ENCODE data around the gene HIVEP3.

Gene HIVEP3

GRCh38 chr1:41599912-41600311, 318.8 kb downstream of the HIVEP3 start:
- H4K20me1 ChIP-seq (ENCODE audit: insufficient read depth, low read length, poor library complexity, severe bottlenecking), result no peaks in the 10 kb centered on the region
- no peak overlapping the region for H3K4me3 ChIP-seq (ENCODE audit: low read length, poor library complexity, severe bottlenecking)
- no peaks in the 10 kb centered on the region for H3K9me2 ChIP-seq (replicated peaks; ENCODE audit: low read depth, low read length)
- no peaks in the 10 kb centered on the region for H3K27me3 ChIP-seq (ENCODE audit: insufficient read depth, low read length, poor library complexity, severe bottlenecking)
- H3K36me3 ChIP-seq (ENCODE audit: insufficient read depth, low read length), result no peaks in the 10 kb centered on the region
- H2AFZ ChIP-seq (ENCODE audit: low read length), result no peak overlapping the region
- H3K9ac ChIP-seq (ENCODE audit: low read depth, low read length, poor library complexity, severe bottlenecking), result no peak overlapping the region
- no peak overlapping the region for H3K4me2 ChIP-seq (ENCODE audit: low read depth, low read length, poor library complexity, severe bottlenecking)
- no peaks in the 10 kb centered on the region for H3K79me2 ChIP-seq (ENCODE audit: insufficient read depth, low read length)
- H3F3A ChIP-seq (ENCODE audit: low read depth), result no peaks in the 10 kb centered on the region
- no peak for TF ChIP-seq CTCF (conservative IDR thresholded peaks at IDR 0.05; ENCODE audit: low read length)
- no peak for TF ChIP-seq EZH2phosphoT487 (IDR thresholded peaks at IDR 0.05; ENCODE audit: borderline replicate concordance)
- no peaks in the 10 kb centered on the region for H3K4me1 ChIP-seq (ENCODE audit: insufficient read depth, low read length, poor library complexity, severe bottlenecking)
- no peaks in the 10 kb centered on the region; the same call in 1 of the 2 replicates for H3K9me3 ChIP-seq (ENCODE audit: insufficient read depth, low read depth, low read length)

GRCh38 chr1:41598325-41598724, 320.4 kb downstream of the HIVEP3 start:
- Histone ChIP-seq H3K79me2 (ENCODE audit: insufficient read depth, low read length) (no peaks in the 10 kb centered on the region), H3K9me3 (ENCODE audit: insufficient read depth, low read depth, low read length) (no peaks in the 10 kb centered on the region; the same call in 1 of the 2 replicates), H2AFZ (ENCODE audit: low read length) (no peak overlapping the region), H3K9me2 (replicated peaks; ENCODE audit: low read depth, low read length) (no peaks in the 10 kb centered on the region), H3F3A (ENCODE audit: low read depth) (no peaks in the 10 kb centered on the region), H3K27me3 (ENCODE audit: insufficient read depth, low read length, poor library complexity, severe bottlenecking) (no peaks in the 10 kb centered on the region), H3K9ac (ENCODE audit: low read depth, low read length, poor library complexity, severe bottlenecking) (no peak overlapping the region), H3K4me3 (ENCODE audit: low read length, poor library complexity, severe bottlenecking) (no peak overlapping the region), H3K36me3 (ENCODE audit: insufficient read depth, low read length) (no peaks in the 10 kb centered on the region), H3K4me2 (ENCODE audit: low read depth, low read length, poor library complexity, severe bottlenecking) (no peak overlapping the region), H4K20me1 (ENCODE audit: insufficient read depth, low read length, poor library complexity, severe bottlenecking) (no peaks in the 10 kb centered on the region), H3K4me1 (ENCODE audit: insufficient read depth, low read length, poor library complexity, severe bottlenecking) (no peaks in the 10 kb centered on the region)
- no peak for TF ChIP-seq EZH2phosphoT487 (IDR thresholded peaks at IDR 0.05; ENCODE audit: borderline replicate concordance)
- TF ChIP-seq CTCF (conservative IDR thresholded peaks at IDR 0.05; ENCODE audit: low read length), result no peak

- Histone ChIP-seq H3K9ac (ENCODE audit: low read depth, low read length, poor library complexity, severe bottlenecking) (no peak overlapping the region), H4K20me1 (ENCODE audit: insufficient read depth, low read length, poor library complexity, severe bottlenecking) (no peaks in the 10 kb centered on the region), H3K4me2 (ENCODE audit: low read depth, low read length, poor library complexity, severe bottlenecking) (no peak overlapping the region), H3F3A (ENCODE audit: low read depth) (no peaks in the 10 kb centered on the region), H3K79me2 (ENCODE audit: insufficient read depth, low read length) (no peaks in the 10 kb centered on the region), H2AFZ (ENCODE audit: low read length) (no peak overlapping the region), H3K9me3 (ENCODE audit: insufficient read depth, low read depth, low read length) (no peaks in the 10 kb centered on the region), H3K36me3 (ENCODE audit: insufficient read depth, low read length) (no peaks in the 10 kb centered on the region), H3K4me1 (ENCODE audit: insufficient read depth, low read length, poor library complexity, severe bottlenecking) (no peaks in the 10 kb centered on the region), H3K9me2 (replicated peaks; ENCODE audit: low read depth, low read length) (no peaks in the 10 kb centered on the region), H3K27me3 (ENCODE audit: insufficient read depth, low read length, poor library complexity, severe bottlenecking) (no peaks in the 10 kb centered on the region), H3K4me3 (ENCODE audit: low read length, poor library complexity, severe bottlenecking) (no peak overlapping the region)
- no peak for TF ChIP-seq EZH2phosphoT487 (IDR thresholded peaks at IDR 0.05; ENCODE audit: borderline replicate concordance)
These were observed 326.1 kb downstream of the HIVEP3 start for GRCh38 chr1:41592451-41593125.

GRCh38 chr1:41591891-41592290, 326.8 kb downstream of the HIVEP3 start:
- Histone ChIP-seq H3K9me2 (replicated peaks; ENCODE audit: low read depth, low read length) (no peaks in the 10 kb centered on the region), H3K4me3 (ENCODE audit: low read length, poor library complexity, severe bottlenecking) (no peak overlapping the region), H3K9me3 (ENCODE audit: insufficient read depth, low read depth, low read length) (no peaks in the 10 kb centered on the region), H4K20me1 (ENCODE audit: insufficient read depth, low read length, poor library complexity, severe bottlenecking) (no peaks in the 10 kb centered on the region), H3K27me3 (ENCODE audit: insufficient read depth, low read length, poor library complexity, severe bottlenecking) (no peaks in the 10 kb centered on the region), H3K4me1 (ENCODE audit: insufficient read depth, low read length, poor library complexity, severe bottlenecking) (no peaks in the 10 kb centered on the region), H3F3A (ENCODE audit: low read depth) (no peaks in the 10 kb centered on the region), H3K36me3 (ENCODE audit: insufficient read depth, low read length) (no peaks in the 10 kb centered on the region), H3K9ac (ENCODE audit: low read depth, low read length, poor library complexity, severe bottlenecking) (no peak overlapping the region), H3K79me2 (ENCODE audit: insufficient read depth, low read length) (no peaks in the 10 kb centered on the region), H3K4me2 (ENCODE audit: low read depth, low read length, poor library complexity, severe bottlenecking) (no peak overlapping the region), H2AFZ (ENCODE audit: low read length) (no peak overlapping the region)
- TF ChIP-seq EZH2phosphoT487 (IDR thresholded peaks at IDR 0.05; ENCODE audit: borderline replicate concordance), result no peak
- TF ChIP-seq CTCF (conservative IDR thresholded peaks at IDR 0.05; ENCODE audit: low read length), result no peak

Data from Loucy (cell line).